HepG2 (cell line): ENCODE measurements around the gene UNC5B. TPM values are rescaled to one million over a fixed set of nuclear protein-coding genes. Genes with fewer than 3 reads are reported as not detected.

Experiments
- ATAC-seq: fragments of 200-7000 bp; cut with Tn5 transposase; 3 replicates; pipeline ENCODE4 v1.9.1; 2020; ENCODE audit warnings: mild to moderate bottlenecking, moderate library complexity
- BruUV-seq: library from RNA; stranded (reverse); fragments of 400-500 nt; replicated peaks from 2 replicates; lab custom pipeline; 2021; lab: Mats Ljungman, UMichigan
- CTCF ChIA-PET: fragments of 300-600 bp; formaldehyde crosslinking; extraction: SDS; loops from one replicate; lab custom pipeline; 2021; ENCODE audit warnings: low total read pairs, inconsistent platforms, low intra/inter-chr PET ratio; lab: Yijun Ruan, JAX
- POLR2A ChIA-PET: fragments of 350-600 bp; sonication (Branson Sonifier 250); formaldehyde crosslinking; loops from one replicate; lab custom pipeline; 2020; ENCODE audit warnings: antibody characterized with exemption, inconsistent platforms; lab: Yijun Ruan, JAX
- DNase-seq: peaks from one replicate; pipeline ENCODE4 v3.0.0-alpha.2; 2015; ENCODE audit warnings: low spot score
- FAIRE-seq: peaks from 3 replicates; lab custom pipeline; 2011; peaks lifted over from hg19 to GRCh38; lab: Jason Lieb, UNC
- H2AFZ ChIP-seq: one replicate; pipeline ENCODE4 v1.6.1; 2011; ENCODE audit warnings: low read length, inconsistent platforms
- H3K27ac ChIP-seq: fragments of 300-600 bp; 3 replicates; pipeline ENCODE4 v1.8.0; 2011; ENCODE audit warnings: mixed run types, mild to moderate bottlenecking, mixed read lengths, low read length, inconsistent platforms; ENCODE audit not compliant: insufficient read depth; ENCODE audit errors: extremely low read length
- H3K27me3 ChIP-seq, 2 experiments: fragments of 200-600 bp in 1 of 2; 2 replicates in 1 of 2; 3 replicates in 1 of 2; pipeline versions ENCODE4 v1.6.0 to v1.8.0; 2011; ENCODE audit warnings: low read length in 2 of 2, mild to moderate bottlenecking in 2 of 2, moderate library complexity in 2 of 2, inconsistent platforms in 1 of 2; ENCODE audit not compliant: insufficient read depth in 2 of 2, control insufficient read depth in 1 of 2
- H3K36me3 ChIP-seq, 2 experiments: fragments of 200-600 bp in 1 of 2; replicated peaks in 1 of 2; 2 replicates in 1 of 2; 3 replicates in 1 of 2; pipeline versions ENCODE4 v1.5.1 to v1.8.0; 2011; ENCODE audit warnings: low read length in 2 of 2, inconsistent platforms in 1 of 2; ENCODE audit not compliant: insufficient read depth in 2 of 2, control insufficient read depth in 1 of 2
- H3K4me1 ChIP-seq: 2 replicates; pipeline ENCODE4 v1.5.1; 2012; ENCODE audit warnings: low read length, inconsistent platforms; ENCODE audit not compliant: insufficient read depth
- H3K4me2 ChIP-seq: 2 replicates; pipeline ENCODE4 v1.6.0; 2011; ENCODE audit warnings: low read depth, low read length, inconsistent platforms
- H3K4me3 ChIP-seq, 3 experiments: fragments of 200-600 bp in 1 of 3; sonication (generic), shearing (Covaris generic) in 1 of 3; replicated peaks in 1 of 3; 2 replicates each; pipeline ENCODE4 v1.5.1; 2011 to 2016; ENCODE audit warnings: low read length in 3 of 3, inconsistent platforms in 2 of 3, low read depth in 2 of 3, mild to moderate bottlenecking in 2 of 3, control low read depth in 1 of 3, mixed read lengths in 1 of 3; ENCODE audit not compliant: insufficient read depth in 1 of 3
- H3K79me2 ChIP-seq: one replicate; pipeline ENCODE4 v1.6.1; 2011; ENCODE audit warnings: low read length, inconsistent platforms; ENCODE audit not compliant: insufficient read depth
- H3K9ac ChIP-seq: 2 replicates; pipeline ENCODE4 v1.6.0; 2011; ENCODE audit warnings: mild to moderate bottlenecking, low read depth, low read length, inconsistent platforms; ENCODE audit not compliant: insufficient read depth
- H3K9me3 ChIP-seq: 2 replicates; pipeline ENCODE4 v1.5.1; 2012; ENCODE audit warnings: mild to moderate bottlenecking, low read length
- H4K20me1 ChIP-seq: 2 replicates; pipeline ENCODE4 v1.6.0; 2011; ENCODE audit warnings: inconsistent platforms, mild to moderate bottlenecking, low read length, moderate library complexity; ENCODE audit not compliant: insufficient read depth
- KDM4B ChIP-seq: sonication (generic); formaldehyde crosslinking; IDR thresholded peaks from 2 replicates; pipeline ENCODE4 v1.4.0; 2020; ENCODE audit warnings: missing genetic modification reagents
- NR2F2 ChIP-seq: IDR thresholded peaks from 2 replicates; pipeline ENCODE4 v1.6.1; 2012; ENCODE audit warnings: low read depth, inconsistent platforms, borderline replicate concordance
- PITX1 ChIP-seq: sonication (generic); formaldehyde crosslinking; IDR thresholded peaks from 2 replicates; pipeline ENCODE4 v1.5.1; 2020; ENCODE audit warnings: mild to moderate bottlenecking, missing genetic modification reagents
- SRSF1 ChIP-seq: fragments of 200-400 bp; formaldehyde crosslinking; optimal IDR thresholded peaks from 2 replicates; pipeline ENCODE3; 2017; ENCODE audit warnings: mild to moderate bottlenecking, low read depth, low read length, moderate library complexity
- SRY ChIP-seq: sonication (generic); formaldehyde crosslinking; IDR thresholded peaks from 2 replicates; pipeline ENCODE4 v1.8.0; 2022; ENCODE audit warnings: mild to moderate bottlenecking, missing genetic modification reagents
- ZFP82 ChIP-seq: sonication (generic); formaldehyde crosslinking; IDR thresholded peaks from 2 replicates; pipeline ENCODE4 v1.5.1; 2020; ENCODE audit warnings: mild to moderate bottlenecking, missing genetic modification reagents, borderline replicate concordance
- ZNF136 ChIP-seq: sonication (generic); formaldehyde crosslinking; IDR thresholded peaks from 2 replicates; pipeline ENCODE4 v1.8.1; 2022; ENCODE audit warnings: low read depth, mild to moderate bottlenecking, moderate library complexity, missing genetic modification reagents
- ZNF18 ChIP-seq: sonication (generic); formaldehyde crosslinking; IDR thresholded peaks from 2 replicates; pipeline ENCODE4 v1.8.0; 2022; ENCODE audit warnings: mild to moderate bottlenecking, missing genetic modification reagents; ENCODE audit not compliant: insufficient replicate concordance
- ZNF713 ChIP-seq: sonication (generic); formaldehyde crosslinking; IDR thresholded peaks from 2 replicates; pipeline ENCODE4 v1.4.0; 2020; ENCODE audit warnings: mild to moderate bottlenecking, missing genetic modification reagents
- ZXDC ChIP-seq: sonication (generic); formaldehyde crosslinking; IDR thresholded peaks from 2 replicates; pipeline ENCODE4 v1.5.0; 2020; ENCODE audit warnings: mild to moderate bottlenecking, missing genetic modification reagents
- WGBS: methylation state at CpG from one replicate; pipeline ENCODE4 v1.1.6; 2017; ENCODE audit warnings: low lambda C conversion rate; 5-methylcytosine and 5-hydroxymethylcytosine counted together
- in situ Hi-C: cut with HindIII; loops from 2 replicates; pipeline ENCODE4 v1.10.0; 2017; ENCODE audit warnings: low pct_unique_long_range_greater_than_20kb; ENCODE audit not compliant: extremely low pct_ligation_motif_present
- intact Hi-C: fragments of 100-400 bp; cut with micrococcal nuclease; formaldehyde crosslinking; loops from one replicate; pipeline ENCODE4 v1.10.0; 2022; ENCODE audit not compliant: unreplicated experiment
- polyA plus RNA-seq, 8 experiments: library from polyadenylated mRNA; depleted of rRNA in 3 of 8; stranded (reverse) in 7 of 8; unstranded in 1 of 8; fragments of >200 nt; fragmentation: Illumina TruSeq in 4 of 8; extraction: Trizol in 4 of 8; gene quantifications; 2 replicates each; pipeline versions ENCODE4 v1.2.1 to v1.2.3, GENCODE V29; 2011 to 2016; ENCODE audit warnings: low read depth in 4 of 8, missing spikeins in 1 of 8, mixed read lengths in 1 of 8; ENCODE audit not compliant: insufficient read depth in 1 of 8
- total RNA-seq, 5 experiments: library from RNA; depleted of rRNA; stranded (reverse); fragments of >200 nt; fragmentation: Illumina TruSeq; extraction: Trizol; gene quantifications; 2 replicates each; pipeline ENCODE4 v1.2.3, GENCODE V29; 2016; ENCODE audit warnings: low read depth in 1 of 5

UNC5B gene
- total and polyA plus RNA-seq, 2 of the 13 experiments (the other 11 are each of a cell fraction or from before 2014, with no cell fraction given) = 0.07 TPM

DNA sequence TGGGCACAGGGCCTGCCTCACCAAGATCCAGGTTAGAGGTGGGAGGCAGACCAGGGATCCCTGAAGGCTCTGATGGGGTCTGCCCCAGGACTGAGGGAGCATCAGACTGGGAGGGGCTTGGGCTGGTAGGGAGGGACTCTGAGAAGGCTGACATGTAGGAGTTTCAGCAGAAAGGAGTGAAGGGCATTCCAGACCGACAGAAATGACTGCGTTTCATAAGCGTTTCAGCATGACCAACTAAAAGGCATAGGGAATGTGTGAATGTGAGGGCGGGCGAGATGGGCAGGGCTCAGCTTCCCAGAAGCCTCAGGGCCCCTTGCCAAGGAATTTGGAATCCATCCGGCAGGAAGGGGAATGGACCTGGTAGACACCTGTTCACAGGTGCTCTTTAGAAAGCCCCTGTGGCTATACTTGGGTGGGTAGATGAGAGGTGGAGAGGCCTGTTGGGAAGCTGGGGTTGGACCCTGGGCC lies 81.8 kb downstream of the UNC5B start (continued):
- TF ChIP-seq ZNF136 (CRISPR knock-in tag) (no peak), NR2F2 (no peak), ZXDC (CRISPR knock-in tag) (no peak), SRY (CRISPR knock-in tag) (no peak), ZFP82 (CRISPR knock-in tag) (no peak), ZNF18 (CRISPR knock-in tag) (no peak), PITX1 (CRISPR knock-in tag) (no peak), SRSF1 (no peak), ZNF713 (CRISPR knock-in tag) (no peak)

GRCh38 chr10:71294856-71295255 lies 82.5 kb downstream of the UNC5B start:
- no TSS peak for BruUV-seq
- ChIA-PET CTCF (no interaction called here), POLR2A (no interaction called here)
- DNase-seq = no peak
- no peak overlapping the region for H3K9ac ChIP-seq
- no peak for ATAC-seq
- H4K20me1 ChIP-seq = no peaks in the 10 kb centered on the region
- H3K4me3 ChIP-seq = no peak overlapping the region
- no peaks in the 10 kb centered on the region for H3K9me3 ChIP-seq
- no peak overlapping the region for H3K27ac ChIP-seq
- no peaks in the 10 kb centered on the region for H3K36me3 ChIP-seq
- no peak overlapping the region for H3K4me2 ChIP-seq
- peaks cover 2 to 21% of the 10 kb centered on the region in 2 experiments; a peak in 3 of 5 replicates for H3K27me3 ChIP-seq
- WGBS = 5% methylated on average over 4 of the region's 4 CpGs
- H3K4me1 ChIP-seq = peaks cover 26% of the 10 kb centered on the region
- FAIRE-seq = no peak
- no peak overlapping the region for H2AFZ ChIP-seq
- TF ChIP-seq KDM4B (CRISPR knock-in tag) = no peak
- no peaks in the 10 kb centered on the region for H3K79me2 ChIP-seq
- in situ Hi-C loops = no loop called here
- intact Hi-C loops = no loop called here
